GM19463 (cell line): ENCODE results near the gene SLC25A5.
"Not testable (repeated sequence)": the region's sequence is repeated elsewhere in the genome, so short reads cannot be mapped to it uniquely, and the experiment has no call there.

ENCODE experiments used
- ATAC-seq: cut with Tn5 transposase; IDR thresholded peaks from one replicate; pipeline ENCODE4 v1.9.1; 2021; ENCODE audit warnings: mild to moderate bottlenecking, moderate library complexity; ENCODE audit not compliant: unreplicated experiment

The SLC25A5 gene

GRCh38 chrX:119502727-119503483 is 34.7 kb downstream of the SLC25A5 start:
- ATAC-seq = no peak

GRCh38 chrX:119503484-119503861 is 35.2 kb downstream of the SLC25A5 start:
- ATAC-seq = no peak

- not testable (repeated sequence) for ATAC-seq
Measured at GRCh38 chrX:119505145-119505544, 36.9 kb downstream of the SLC25A5 start.

GRCh38 chrX:119505945-119506344 is 37.7 kb downstream of the SLC25A5 start:
- no peak for ATAC-seq

GRCh38 chrX:119507206-119507605 is 39.0 kb downstream of the SLC25A5 start:
- ATAC-seq = no peak

GRCh38 chrX:119512146-119512800 is 44.0 kb downstream of the SLC25A5 start:
- no peak for ATAC-seq

GRCh38 chrX:119516157-119516702 is 48.0 kb downstream of the SLC25A5 start:
- ATAC-seq = peak; percentile 91

GRCh38 chrX:119518371-119518770 is 50.1 kb downstream of the SLC25A5 start:
- ATAC-seq = no peak
